Activated CD4-positive, CD25-positive, alpha-beta regulatory T cell (primary cell): ENCODE results near the gene AHNAK.

Experiments
- DNase-seq, 4 experiments: peaks; one replicate each; lab custom pipeline; 2025; lab: John Stamatoyannopoulos, UW

Gene AHNAK

DNA sequence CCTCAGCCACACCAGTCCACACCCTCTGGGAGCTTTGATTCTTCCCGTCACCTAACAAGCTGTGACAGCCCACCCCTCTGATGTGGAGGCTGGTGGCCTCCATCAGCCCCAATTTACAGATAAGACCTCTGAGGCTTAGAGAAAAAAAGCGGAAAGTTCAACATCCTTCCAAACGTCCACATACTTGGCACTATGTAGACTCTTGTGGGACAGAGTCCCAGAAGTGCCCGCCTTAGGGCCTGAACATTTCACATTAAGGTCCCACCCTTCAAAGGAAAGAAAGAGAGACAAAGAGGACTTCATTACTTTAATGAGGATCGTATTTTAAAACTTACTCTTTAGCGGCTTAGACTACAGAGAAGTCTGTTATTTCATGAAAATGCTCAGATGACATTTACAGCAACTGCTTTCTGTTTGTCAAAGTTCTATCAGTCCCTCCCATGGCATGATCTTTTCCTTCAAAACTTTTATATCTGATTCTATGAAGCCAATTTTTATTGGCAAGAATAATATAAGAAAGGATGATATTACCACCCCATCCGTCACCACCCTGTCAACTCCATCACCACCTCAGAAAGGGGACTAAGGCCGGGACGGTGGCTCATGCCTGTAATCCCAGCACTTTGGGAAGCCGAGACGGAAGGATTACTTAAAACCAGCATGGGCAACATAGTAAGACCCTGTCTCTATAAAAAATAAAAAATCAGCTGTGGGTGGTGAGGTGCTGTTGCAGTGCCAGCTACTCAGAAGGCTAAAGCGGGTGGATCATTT is 143.5 kb downstream of the AHNAK start:
- no peak for DNase-seq

- peak in 2 of 4 experiments; percentile 14 to 16 for DNase-seq
Measured at GRCh38 chr11:62402226-62402959, 144.2 kb downstream of the AHNAK start.

DNA sequence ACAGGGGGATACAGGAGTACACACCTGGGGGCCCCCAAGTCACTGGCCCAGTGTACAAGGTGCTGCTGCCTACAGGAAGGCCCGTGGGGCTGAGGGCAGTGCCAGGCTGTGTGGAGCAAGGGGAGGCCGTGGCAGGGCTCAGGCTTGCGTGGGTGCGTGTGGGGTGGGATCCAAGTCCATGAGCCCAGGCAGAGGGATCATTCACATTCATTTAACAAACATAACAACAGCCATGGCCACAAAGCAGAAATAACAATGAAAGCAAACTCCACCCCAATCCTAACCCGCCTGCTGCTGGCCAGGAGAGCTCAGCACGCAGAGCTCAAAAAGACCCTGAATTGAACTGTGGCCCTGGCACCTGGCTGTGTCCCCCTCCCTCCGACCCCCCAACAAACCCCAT is 144.8 kb downstream of the AHNAK start:
- DNase-seq = no peak

- DNase-seq = no peak
Measured at GRCh38 chr11:62401356-62401755, 145.2 kb downstream of the AHNAK start.

DNA sequence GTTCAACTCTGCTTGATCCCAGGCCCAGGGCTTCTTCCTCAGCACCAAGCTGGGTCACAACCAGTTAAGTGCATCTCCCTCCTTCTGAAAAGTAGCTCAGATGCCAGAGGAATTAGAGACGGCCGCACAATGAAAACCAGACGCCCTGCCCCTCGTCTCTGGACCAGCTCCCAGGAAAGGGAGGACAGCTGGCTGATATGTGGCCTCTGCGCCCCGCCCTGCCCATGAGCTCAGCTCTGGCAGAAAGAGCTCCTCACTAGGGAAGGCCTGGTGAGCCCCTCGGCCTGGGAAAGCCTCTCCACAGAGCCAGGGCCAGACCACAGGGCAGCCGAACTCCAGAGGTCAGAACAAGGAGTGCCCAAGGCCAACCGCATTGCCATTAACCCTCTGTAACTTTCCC is 145.8 kb downstream of the AHNAK start:
- DNase-seq = no peak

DNA sequence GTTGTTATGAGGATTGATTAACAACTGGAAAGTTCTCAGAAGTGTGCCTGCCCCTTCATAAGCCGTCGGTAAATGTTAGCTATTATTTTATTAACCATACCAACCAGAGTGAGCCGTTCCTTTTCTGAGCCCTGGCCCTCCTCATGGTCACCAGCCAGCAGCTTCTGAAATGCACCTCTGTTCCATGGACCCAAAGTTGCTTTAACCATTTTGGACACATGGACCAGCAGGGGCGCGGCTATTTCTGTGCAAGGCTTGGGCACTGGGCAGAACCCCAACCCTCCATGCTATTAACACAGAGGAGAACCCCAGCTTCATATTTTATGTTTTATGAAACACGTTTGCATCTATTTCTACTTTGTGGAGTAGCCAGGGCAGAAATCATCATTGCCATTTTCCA is 146.3 kb downstream of the AHNAK start:
- no peak for DNase-seq

DNA sequence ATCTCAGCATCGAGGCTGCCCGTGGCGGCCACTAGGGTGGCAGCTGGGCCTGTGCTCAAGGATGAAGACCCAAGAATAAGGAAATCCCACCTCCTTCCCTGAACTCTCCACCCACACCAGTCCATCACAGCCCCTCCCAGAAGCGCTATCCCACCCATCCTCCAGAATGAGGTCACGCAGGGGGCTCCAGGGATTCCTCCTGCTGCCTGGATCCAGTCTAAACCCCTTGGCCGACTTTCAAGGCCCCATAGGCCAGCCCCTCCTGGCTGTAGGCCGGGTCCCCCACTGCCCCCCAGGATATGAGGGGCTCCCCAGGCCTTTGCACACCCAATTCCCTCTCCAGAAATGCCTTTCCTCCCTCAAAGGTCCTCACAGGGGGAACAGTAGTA is 146.7 kb downstream of the AHNAK start:
- DNase-seq = no peak

- DNase-seq = no peak
Measured at GRCh38 chr11:62399172-62399877, 147.3 kb downstream of the AHNAK start.

DNA sequence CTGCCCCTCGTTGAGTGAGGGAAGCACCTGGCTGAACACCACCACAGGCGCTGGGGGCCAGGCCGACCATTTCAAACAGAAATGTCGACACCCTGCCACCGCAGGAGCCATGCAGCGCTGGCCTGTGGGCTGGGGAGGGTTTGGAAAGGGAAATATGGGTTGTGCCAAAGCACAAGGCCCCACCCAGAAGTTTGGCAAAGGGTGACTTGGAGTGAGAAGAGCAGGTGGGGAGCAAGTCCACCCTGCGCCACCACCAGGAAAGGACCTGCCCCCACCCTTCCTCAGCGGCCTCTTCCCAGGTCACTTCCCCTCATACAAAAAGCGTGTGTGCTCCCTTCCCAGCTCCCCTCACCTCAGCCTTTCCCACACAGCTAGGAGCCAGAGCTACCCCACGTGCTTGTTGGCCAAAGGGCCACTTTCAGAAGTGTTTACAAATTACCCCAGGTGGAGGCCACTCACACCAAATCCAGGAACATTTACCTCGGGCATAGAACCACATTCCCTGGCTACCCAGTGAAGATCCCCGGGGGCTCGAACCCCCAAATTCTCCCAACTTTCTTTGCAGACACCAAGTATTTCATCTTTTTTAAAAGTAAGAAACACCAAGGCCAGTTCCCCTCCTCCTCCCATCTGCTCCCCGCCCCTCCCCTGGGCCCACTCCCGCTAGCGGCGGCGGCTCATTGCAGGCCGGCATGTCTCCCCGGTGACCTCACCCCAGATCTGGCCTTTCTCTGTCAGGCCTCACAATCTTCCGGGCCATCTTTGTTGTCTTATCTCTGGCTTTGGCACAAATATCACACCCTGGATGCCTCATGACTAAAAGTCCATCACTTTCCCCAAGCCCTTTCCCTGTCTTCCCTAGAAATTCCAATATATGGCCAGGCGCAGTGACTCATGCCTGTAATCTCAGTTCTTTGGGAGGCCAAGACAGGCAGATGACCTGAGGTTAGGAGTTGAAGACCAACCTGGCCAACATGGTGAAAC is 148.3 kb downstream of the AHNAK start:
- DNase-seq = no peak

DNA sequence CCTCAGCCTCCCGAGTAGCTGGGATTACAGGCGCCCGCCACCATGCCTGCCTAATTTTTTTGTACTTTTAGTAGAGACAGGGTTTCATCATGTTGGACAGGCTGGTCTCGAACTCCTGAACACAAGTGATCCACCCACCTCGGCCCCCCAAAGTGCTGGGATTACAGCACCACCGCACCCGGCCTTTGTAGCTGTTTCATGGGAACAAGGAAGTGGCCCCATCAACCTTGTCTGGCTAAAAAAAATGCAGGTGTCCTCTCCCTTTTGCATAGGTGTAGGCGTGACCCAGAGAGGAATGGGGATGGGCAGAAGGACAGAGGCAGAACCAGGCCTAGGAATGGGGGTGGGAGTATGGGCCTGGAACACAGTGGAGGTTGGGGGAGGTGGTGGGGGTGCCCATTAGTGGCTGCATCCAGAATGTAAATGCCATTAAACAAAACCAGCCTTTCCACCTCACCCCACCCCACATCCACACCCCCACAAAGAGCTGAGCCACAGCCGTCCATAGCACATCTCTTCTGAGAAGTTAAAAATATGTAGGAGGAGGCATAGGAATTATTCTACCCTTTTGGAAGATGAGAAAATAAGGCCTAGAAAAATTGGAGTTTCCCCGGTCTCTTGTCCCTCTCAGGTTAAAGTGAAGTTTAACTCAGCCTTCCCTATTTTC is 150.6 kb downstream of the AHNAK start:
- no peak for DNase-seq

- DNase-seq = peak in 1 of 4 experiments; percentile 20
Measured at GRCh38 chr11:62394825-62395538, 151.6 kb downstream of the AHNAK start.

GRCh38 chr11:62393735-62394134 is 152.9 kb downstream of the AHNAK start:
- DNase-seq = no peak

GRCh38 chr11:62393061-62393611 is 153.5 kb downstream of the AHNAK start:
- DNase-seq = no peak

GRCh38 chr11:62392506-62392905 is 154.1 kb downstream of the AHNAK start:
- no peak for DNase-seq

DNA sequence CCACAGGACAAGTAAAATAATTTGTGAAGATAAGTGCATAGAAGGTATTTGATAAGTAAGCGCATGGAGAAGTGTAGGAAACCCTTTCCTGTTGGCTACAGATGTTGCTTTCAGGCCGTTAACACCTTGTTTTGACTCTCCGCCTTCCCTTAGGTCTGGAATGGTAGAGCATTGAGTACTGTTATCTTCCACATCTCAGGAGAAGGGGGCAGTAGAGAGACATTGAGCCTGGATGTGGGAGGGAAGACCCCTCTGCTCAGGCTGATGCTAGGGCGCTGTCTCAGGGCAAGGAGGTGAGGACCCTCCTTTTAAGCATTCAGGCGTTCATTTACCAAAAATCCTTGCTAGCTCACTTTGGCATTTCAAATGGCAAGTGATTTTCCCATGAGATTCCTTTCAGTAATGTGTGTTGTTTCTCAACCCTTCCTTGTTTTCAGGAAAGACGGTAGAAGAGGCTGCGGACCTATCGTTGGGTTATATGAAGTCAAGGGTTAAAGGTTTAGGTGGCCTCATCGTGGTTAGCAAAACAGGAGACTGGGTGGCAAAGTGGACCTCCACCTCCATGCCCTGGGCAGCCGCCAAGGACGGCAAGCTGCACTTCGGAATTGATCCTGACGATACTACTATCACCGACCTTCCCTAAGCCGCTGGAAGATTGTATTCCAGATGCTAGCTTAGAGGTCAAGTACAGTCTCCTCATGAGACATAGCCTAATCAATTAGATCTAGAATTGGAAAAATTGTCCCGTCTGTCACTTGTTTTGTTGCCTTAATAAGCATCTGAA is 154.8 kb downstream of the AHNAK start:
- DNase-seq = no peak

- DNase-seq = no peak
Measured at GRCh38 chr11:62390722-62391121, 155.9 kb downstream of the AHNAK start.

DNA sequence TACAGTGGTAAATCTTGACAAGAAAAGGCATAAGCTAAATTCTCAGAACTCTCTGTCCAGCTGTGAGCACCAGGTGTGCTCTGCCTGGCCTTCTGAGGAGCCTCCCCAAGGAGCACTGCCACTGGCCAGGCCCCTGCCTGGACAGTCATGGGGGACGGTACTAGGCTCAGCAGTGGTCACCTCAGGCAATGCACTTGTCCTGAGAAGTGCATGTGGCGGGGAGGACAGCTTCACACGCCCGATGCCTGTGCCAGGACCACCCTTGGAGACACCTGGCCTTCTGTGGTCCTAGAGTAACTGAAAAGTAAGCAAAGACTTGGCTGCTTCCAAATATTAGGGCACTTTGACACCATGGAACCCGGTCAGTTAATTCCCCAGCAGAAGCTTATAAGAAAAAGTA is 156.4 kb downstream of the AHNAK start:
- no peak for DNase-seq

- DNase-seq = no peak
Measured at GRCh38 chr11:62388999-62389398, 157.6 kb downstream of the AHNAK start.

DNA sequence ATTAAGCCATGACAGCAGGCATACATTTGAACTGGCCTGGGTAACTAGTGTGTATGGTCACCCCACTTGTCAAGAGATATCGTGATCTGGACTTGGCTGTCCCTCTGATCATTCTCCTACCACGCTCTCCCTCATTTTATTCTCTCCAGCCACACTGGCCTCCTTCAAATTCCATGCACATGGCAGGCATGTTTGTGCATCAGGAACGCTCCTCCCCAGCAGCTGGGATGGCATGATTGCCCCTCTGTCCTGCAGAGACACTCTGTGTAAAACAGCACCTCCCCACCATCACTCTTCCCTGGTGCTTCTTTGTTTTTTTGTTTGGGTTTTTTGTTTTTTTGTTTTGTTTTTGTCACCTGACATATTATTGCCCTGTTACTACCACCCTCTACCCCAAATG is 159.2 kb downstream of the AHNAK start:
- no peak for DNase-seq
